GM04503 (cell line): ENCODE measurements around the gene NUDT3.
"Not testable (repeated sequence)": the region's sequence is repeated elsewhere in the genome, so short reads cannot be mapped to it uniquely, and the experiment has no call there.

Experiments used
- DNase-seq: peaks from one replicate; pipeline ENCODE4 v3.0.0-alpha.2; 2012; ENCODE audit warnings: low read depth

The NUDT3 gene

GRCh38 chr6:34392497-34393190 lies at the start of gene NUDT3:
TSS of gene NUDT3 (minus strand) at chr6:34392669. CDS start at chr6:34392362, 307 bp downstream.
- peak; percentile 57 for DNase-seq

GRCh38 chr6:34441526-34441925 lies 49.1 kb upstream of the NUDT3 start:
- DNase-seq = no peak

GRCh38 chr6:34439442-34439841 lies 47.0 kb upstream of the NUDT3 start:
- no peak for DNase-seq

- no peak for DNase-seq
Measured at GRCh38 chr6:34438705-34439104, 46.2 kb upstream of the NUDT3 start.

- no peak for DNase-seq
Measured at GRCh38 chr6:34437644-34437970, 45.1 kb upstream of the NUDT3 start.

- no peak for DNase-seq
Measured at GRCh38 chr6:34436803-34437643, 44.6 kb upstream of the NUDT3 start.

GRCh38 chr6:34435916-34436315 lies 43.4 kb upstream of the NUDT3 start:
- no peak for DNase-seq

- peak; percentile 57 for DNase-seq
Measured at GRCh38 chr6:34425498-34426410, 33.3 kb upstream of the NUDT3 start, which contains the start of gene RPS10. TSS of gene RPS10 (minus strand) at chr6:34426069. CDS start at chr6:34425221, 848 bp downstream.

- no peak for DNase-seq
Measured at GRCh38 chr6:34425132-34425497, 32.6 kb upstream of the NUDT3 start.

- no peak for DNase-seq
Measured at GRCh38 chr6:34424200-34425131, 32.0 kb upstream of the NUDT3 start.

- no peak for DNase-seq
Measured at GRCh38 chr6:34423254-34423653, 30.8 kb upstream of the NUDT3 start.

GRCh38 chr6:34418367-34418766 lies 25.9 kb upstream of the NUDT3 start:
- no peak for DNase-seq

- DNase-seq = no peak
Measured at GRCh38 chr6:34416877-34417371, 24.5 kb upstream of the NUDT3 start.

- DNase-seq = no peak
Measured at GRCh38 chr6:34414999-34415858, 22.8 kb upstream of the NUDT3 start.

- no peak for DNase-seq
Measured at GRCh38 chr6:34412643-34413214, 20.3 kb upstream of the NUDT3 start.

GRCh38 chr6:34412016-34412415 lies 19.5 kb upstream of the NUDT3 start:
- no peak for DNase-seq

GRCh38 chr6:34407915-34408314 lies 15.4 kb upstream of the NUDT3 start:
- not testable (repeated sequence) for DNase-seq

- DNase-seq = no peak
Measured at GRCh38 chr6:34396518-34396917, 4.0 kb upstream of the NUDT3 start.

GRCh38 chr6:34393966-34394305 lies 1.5 kb upstream of the NUDT3 start:
- no peak for DNase-seq
